Astrocyte (in vitro differentiated cells and primary cell): ENCODE results near the gene HDAC5. TPM values are rescaled to one million over a fixed set of nuclear protein-coding genes. Genes with fewer than 3 reads are reported as not detected.
A peak's percentile ranks its signal among the peaks of the same experiment; 100 is the strongest.
"Not testable (repeated sequence)": the region's sequence is repeated elsewhere in the genome, so short reads cannot be mapped to it uniquely, and the experiment has no call there.

Source experiments
- DNase-seq: peaks from one replicate; pipeline ENCODE4 v3.0.0-alpha.2; 2010; ENCODE audit warnings: low read depth
- FAIRE-seq: peaks from 2 replicates; lab custom pipeline; 2011; peaks lifted over from hg19 to GRCh38; lab: Jason Lieb, UNC
- H2AFZ ChIP-seq: 2 replicates; pipeline ENCODE4 v1.6.0; 2012; ENCODE audit warnings: low read depth, low read length, inconsistent platforms
- H3K27ac ChIP-seq: 2 replicates; pipeline ENCODE4 v1.5.1; 2011; ENCODE audit warnings: low read depth, low read length, inconsistent platforms
- H3K27me3 ChIP-seq: 2 replicates; pipeline ENCODE4 v1.6.0; 2011; ENCODE audit warnings: low read length, inconsistent platforms; ENCODE audit not compliant: insufficient read depth
- H3K36me3 ChIP-seq: 2 replicates; pipeline ENCODE4 v1.5.1; 2011; ENCODE audit warnings: low read length, inconsistent platforms; ENCODE audit not compliant: insufficient read depth
- H3K4me1 ChIP-seq: 2 replicates; pipeline ENCODE4 v1.5.1; 2011; ENCODE audit warnings: low read length, inconsistent platforms; ENCODE audit not compliant: insufficient read depth
- H3K4me2 ChIP-seq: 2 replicates; pipeline ENCODE4 v1.6.0; 2012; ENCODE audit warnings: low read length, inconsistent platforms
- H3K4me3 ChIP-seq: 2 replicates; pipeline ENCODE4 v1.5.1; 2011; ENCODE audit warnings: low read depth, mild to moderate bottlenecking, low read length, inconsistent platforms; ENCODE audit not compliant: insufficient read depth
- H3K79me2 ChIP-seq: 2 replicates; pipeline ENCODE4 v1.6.0; 2012; ENCODE audit warnings: mild to moderate bottlenecking, low read length, inconsistent platforms; ENCODE audit not compliant: insufficient read depth
- H3K9ac ChIP-seq: 2 replicates; pipeline ENCODE4 v1.6.0; 2012; ENCODE audit warnings: mild to moderate bottlenecking, low read length, inconsistent platforms
- H3K9me3 ChIP-seq: 2 replicates; pipeline ENCODE4 v1.5.1; 2012; ENCODE audit warnings: low read depth, mild to moderate bottlenecking, low read length, inconsistent platforms; ENCODE audit not compliant: insufficient read depth
- H4K20me1 ChIP-seq: 2 replicates; pipeline ENCODE4 v1.6.0; 2012; ENCODE audit warnings: low read length, inconsistent platforms; ENCODE audit not compliant: insufficient read depth
- H3K27ac Mint-ChIP-seq: one replicate; pipeline ENCODE4 v1.8.0; 2021; ENCODE audit warnings: mild to moderate bottlenecking, mixed read lengths; ENCODE audit not compliant: unreplicated experiment
- H3K27me3 Mint-ChIP-seq: one replicate; pipeline ENCODE4 v1.8.0; 2021; ENCODE audit warnings: low read depth, mixed read lengths; ENCODE audit not compliant: unreplicated experiment
- H3K36me3 Mint-ChIP-seq: one replicate; pipeline ENCODE4 v1.8.0; 2021; ENCODE audit warnings: low read depth, mixed read lengths; ENCODE audit not compliant: unreplicated experiment
- H3K4me1 Mint-ChIP-seq: one replicate; pipeline ENCODE4 v1.8.0; 2021; ENCODE audit warnings: low read depth, mixed read lengths; ENCODE audit not compliant: unreplicated experiment
- H3K4me3 Mint-ChIP-seq: one replicate; pipeline ENCODE4 v1.8.0; 2021; ENCODE audit warnings: mild to moderate bottlenecking, moderate library complexity, mixed read lengths; ENCODE audit not compliant: unreplicated experiment
- H3K9me3 Mint-ChIP-seq: one replicate; pipeline ENCODE4 v1.8.0; 2021; ENCODE audit warnings: mild to moderate bottlenecking, mixed read lengths; ENCODE audit not compliant: unreplicated experiment
- EZH2 ChIP-seq: IDR thresholded peaks from 2 replicates; pipeline ENCODE4 v1.6.1; 2012; ENCODE audit warnings: mild to moderate bottlenecking, low read length, inconsistent platforms; ENCODE audit not compliant: insufficient read depth
- total RNA-seq: library from RNA; stranded (reverse); gene quantifications from 2 replicates; pipeline ENCODE4 v1.2.1, GENCODE V29; 2021
- TF ChIP-seq, protein P1 (sequence below): IDR thresholded peaks from 2 replicates; pipeline ENCODE4 v1.5.1; 2011; ENCODE audit warnings: low read depth, mild to moderate bottlenecking, inconsistent platforms, low read length, moderate library complexity; ENCODE audit not compliant: insufficient read depth

The HDAC5 gene
- total RNA-seq, 1 donor from 2014 or later: 18.7 TPM

DNA sequence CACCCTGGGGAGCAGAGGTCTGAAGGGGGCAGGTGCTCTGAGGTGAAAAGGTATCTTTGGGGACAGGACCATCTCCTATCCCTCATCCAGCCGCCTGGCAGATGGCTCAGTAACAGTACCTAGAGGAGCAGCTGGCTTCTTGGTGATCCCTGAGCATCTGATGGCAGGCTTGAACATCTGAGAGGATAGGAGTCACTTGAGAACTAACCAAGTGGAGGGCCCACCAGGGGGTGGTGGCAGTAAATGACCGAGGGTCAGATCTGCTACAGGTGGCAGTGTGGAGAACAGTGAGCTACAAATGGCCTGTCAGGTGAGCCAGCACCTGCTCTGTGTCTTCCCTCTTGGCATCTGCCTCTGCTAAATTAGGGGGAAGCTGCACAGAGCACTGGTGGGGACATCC lies 32.0 kb upstream of the HDAC5 start:
- no peak overlapping the region for H3K27ac Mint-ChIP-seq
- H3K27me3 ChIP-seq: no peaks in the 10 kb centered on the region
- H3K4me1 Mint-ChIP-seq: peaks cover 8% of the 10 kb centered on the region

DNA sequence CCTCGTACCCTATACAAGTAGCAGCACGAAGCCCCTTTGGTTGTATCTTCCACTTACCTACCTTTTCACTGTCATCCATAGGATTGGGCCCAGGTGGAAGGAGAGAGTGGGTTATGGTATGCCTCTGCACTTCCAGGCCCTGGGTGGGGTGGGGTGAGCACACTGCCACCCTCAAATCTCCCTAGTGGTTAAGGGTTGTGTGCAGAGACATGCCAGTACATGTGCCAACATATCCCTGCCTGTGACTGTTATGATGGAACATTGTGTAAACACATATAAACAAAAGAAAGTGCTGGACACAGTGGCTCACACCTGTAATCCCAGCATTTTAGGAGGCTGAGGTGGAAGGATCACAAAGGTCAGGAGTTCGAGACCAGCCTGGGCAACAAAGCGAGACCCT lies 29.4 kb upstream of the HDAC5 start:
- no peak overlapping the region for H2AFZ ChIP-seq
- Mint-ChIP-seq H3K9me3 (no peaks in the 10 kb centered on the region), H3K27me3 (no peaks in the 10 kb centered on the region), H3K36me3 (peaks cover 3% of the 10 kb centered on the region), H3K4me3 (no peak overlapping the region), H3K4me1 (peaks cover 3% of the 10 kb centered on the region), H3K27ac (no peak overlapping the region)
- no peak for FAIRE-seq
- H3K4me3 ChIP-seq: no peak overlapping the region
- DNase-seq: no peak
- peaks cover 20% of the 10 kb centered on the region for H3K36me3 ChIP-seq
- H3K4me2 ChIP-seq: no peak overlapping the region
- H3K4me1 ChIP-seq: no peaks in the 10 kb centered on the region
- no peaks in the 10 kb centered on the region for H3K9me3 ChIP-seq
- no peak for TF ChIP-seq EZH2
- TF ChIP-seq, protein P1, sequence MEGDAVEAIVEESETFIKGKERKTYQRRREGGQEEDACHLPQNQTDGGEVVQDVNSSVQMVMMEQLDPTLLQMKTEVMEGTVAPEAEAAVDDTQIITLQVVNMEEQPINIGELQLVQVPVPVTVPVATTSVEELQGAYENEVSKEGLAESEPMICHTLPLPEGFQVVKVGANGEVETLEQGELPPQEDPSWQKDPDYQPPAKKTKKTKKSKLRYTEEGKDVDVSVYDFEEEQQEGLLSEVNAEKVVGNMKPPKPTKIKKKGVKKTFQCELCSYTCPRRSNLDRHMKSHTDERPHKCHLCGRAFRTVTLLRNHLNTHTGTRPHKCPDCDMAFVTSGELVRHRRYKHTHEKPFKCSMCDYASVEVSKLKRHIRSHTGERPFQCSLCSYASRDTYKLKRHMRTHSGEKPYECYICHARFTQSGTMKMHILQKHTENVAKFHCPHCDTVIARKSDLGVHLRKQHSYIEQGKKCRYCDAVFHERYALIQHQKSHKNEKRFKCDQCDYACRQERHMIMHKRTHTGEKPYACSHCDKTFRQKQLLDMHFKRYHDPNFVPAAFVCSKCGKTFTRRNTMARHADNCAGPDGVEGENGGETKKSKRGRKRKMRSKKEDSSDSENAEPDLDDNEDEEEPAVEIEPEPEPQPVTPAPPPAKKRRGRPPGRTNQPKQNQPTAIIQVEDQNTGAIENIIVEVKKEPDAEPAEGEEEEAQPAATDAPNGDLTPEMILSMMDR: no peak
- no peak overlapping the region for H3K9ac ChIP-seq
- no peaks in the 10 kb centered on the region for H4K20me1 ChIP-seq
- H3K27me3 ChIP-seq: no peaks in the 10 kb centered on the region
- H3K79me2 ChIP-seq: peaks cover 18% of the 10 kb centered on the region
- no peak overlapping the region for H3K27ac ChIP-seq

More for the DNA sequence above, 32.0 kb upstream of the HDAC5 start:
- H3K4me2 ChIP-seq: no peak overlapping the region
- no peak overlapping the region for H3K9ac ChIP-seq
- no peaks in the 10 kb centered on the region for H4K20me1 ChIP-seq
- no peaks in the 10 kb centered on the region for H3K4me1 ChIP-seq
- no peak overlapping the region for H3K27ac ChIP-seq
- Mint-ChIP-seq H3K36me3 (peaks cover 6% of the 10 kb centered on the region), H3K27me3 (no peaks in the 10 kb centered on the region), H3K4me3 (no peak overlapping the region), H3K9me3 (no peaks in the 10 kb centered on the region)
- peaks cover 12% of the 10 kb centered on the region for H3K36me3 ChIP-seq
- no peak for DNase-seq
- H3K79me2 ChIP-seq: peaks cover 11% of the 10 kb centered on the region
- H3K4me3 ChIP-seq: no peak overlapping the region
- FAIRE-seq: no peak
- no peaks in the 10 kb centered on the region for H3K9me3 ChIP-seq
- TF ChIP-seq, protein P1: no peak
- no peak for TF ChIP-seq EZH2
- H2AFZ ChIP-seq: no peak overlapping the region

DNA sequence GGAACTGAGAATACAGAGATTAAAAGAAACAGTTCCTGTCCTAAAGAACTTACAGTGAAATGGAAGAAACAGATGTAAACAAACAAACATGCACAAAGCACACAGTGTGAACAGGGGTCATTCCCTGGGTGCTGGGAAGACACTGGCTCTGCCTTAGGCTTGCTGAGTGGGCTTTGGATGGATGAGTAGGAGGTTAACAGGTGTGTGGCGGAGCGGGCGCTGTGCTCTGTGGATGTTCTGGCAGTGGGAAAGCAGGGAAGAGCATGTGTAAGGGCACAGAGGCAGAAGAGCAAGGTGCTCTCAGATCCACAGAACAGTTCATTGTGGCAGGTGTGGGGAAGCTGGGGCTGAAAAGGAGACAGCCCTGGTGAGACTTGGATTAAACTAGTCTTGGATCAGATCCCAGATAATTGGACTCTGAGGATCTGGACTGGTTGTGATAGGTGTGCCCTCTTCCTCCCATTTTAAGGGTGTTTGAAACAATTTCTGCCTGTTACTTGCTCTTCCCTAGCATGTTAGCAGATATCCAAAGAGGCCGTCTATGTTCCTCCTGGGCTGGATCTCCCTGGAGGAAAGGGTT lies 26.4 kb upstream of the HDAC5 start:
- no peaks in the 10 kb centered on the region for H3K27me3 Mint-ChIP-seq
- no peak overlapping the region for H3K4me3 ChIP-seq
- no peaks in the 10 kb centered on the region for H3K27me3 ChIP-seq
- no peak overlapping the region for H3K4me2 ChIP-seq
- H3K36me3 ChIP-seq: peaks cover 17% of the 10 kb centered on the region
- TF ChIP-seq EZH2: no peak
- TF ChIP-seq, protein P1: no peak
- FAIRE-seq: no peak
- H3K27ac ChIP-seq: no peak overlapping the region
- peak overlapping the region; percentile 67 for H3K27ac Mint-ChIP-seq
- no peak for DNase-seq
- H3K79me2 ChIP-seq: peaks cover 18% of the 10 kb centered on the region
- H3K9me3 ChIP-seq: no peaks in the 10 kb centered on the region
- peaks cover 2% of the 10 kb centered on the region for H3K36me3 Mint-ChIP-seq
- no peak overlapping the region for H2AFZ ChIP-seq
- H3K9ac ChIP-seq: peak overlapping the region; percentile 14
- no peaks in the 10 kb centered on the region for H4K20me1 ChIP-seq
- no peaks in the 10 kb centered on the region for H3K9me3 Mint-ChIP-seq
- H3K4me1 Mint-ChIP-seq: peaks cover 22% of the 10 kb centered on the region
- no peak overlapping the region for H3K4me3 Mint-ChIP-seq
- no peaks in the 10 kb centered on the region for H3K4me1 ChIP-seq

DNA sequence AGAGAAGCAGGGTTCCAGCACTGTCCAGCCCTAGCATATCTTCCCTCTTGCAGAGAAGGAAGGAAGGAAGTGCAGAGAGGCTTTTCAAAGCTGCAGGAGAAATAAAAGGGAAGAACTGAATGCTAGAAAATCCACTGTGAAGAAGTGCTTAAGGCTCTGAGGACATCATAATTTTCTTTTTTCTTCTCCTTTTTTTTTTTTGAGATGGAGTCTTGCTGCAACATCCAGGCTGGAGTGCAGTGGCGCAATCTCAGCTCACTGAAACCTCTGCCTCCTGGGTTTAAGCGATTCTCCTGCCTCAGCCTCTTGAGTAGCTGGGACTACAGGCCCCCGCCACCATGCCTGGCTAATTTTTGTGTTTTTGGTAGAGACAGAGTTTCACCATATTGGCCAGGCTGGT lies 25.6 kb upstream of the HDAC5 start:
- H4K20me1 ChIP-seq, H3K36me3 Mint-ChIP-seq, H3K27ac Mint-ChIP-seq, H3K9me3 ChIP-seq, H3K9ac ChIP-seq, H3K4me3 ChIP-seq, FAIRE-seq, H3K9me3 Mint-ChIP-seq, H3K4me1 ChIP-seq, H3K4me2 ChIP-seq, DNase-seq, H3K4me3 Mint-ChIP-seq, H3K27me3 ChIP-seq, H3K27ac ChIP-seq, H2AFZ ChIP-seq, H3K27me3 Mint-ChIP-seq: not testable (repeated sequence)
- H3K79me2 ChIP-seq: peaks cover 18% of the 10 kb centered on the region
- H3K36me3 ChIP-seq: peaks cover 17% of the 10 kb centered on the region
- peaks cover 22% of the 10 kb centered on the region for H3K4me1 Mint-ChIP-seq
